HK-2 (cell line): ENCODE data around the gene C13orf46.

Experiments used
- DNase-seq: peaks from one replicate; pipeline ENCODE4 v3.0.0-alpha.2; 2018; ENCODE audit not compliant: unreplicated experiment

Gene C13orf46

DNA sequence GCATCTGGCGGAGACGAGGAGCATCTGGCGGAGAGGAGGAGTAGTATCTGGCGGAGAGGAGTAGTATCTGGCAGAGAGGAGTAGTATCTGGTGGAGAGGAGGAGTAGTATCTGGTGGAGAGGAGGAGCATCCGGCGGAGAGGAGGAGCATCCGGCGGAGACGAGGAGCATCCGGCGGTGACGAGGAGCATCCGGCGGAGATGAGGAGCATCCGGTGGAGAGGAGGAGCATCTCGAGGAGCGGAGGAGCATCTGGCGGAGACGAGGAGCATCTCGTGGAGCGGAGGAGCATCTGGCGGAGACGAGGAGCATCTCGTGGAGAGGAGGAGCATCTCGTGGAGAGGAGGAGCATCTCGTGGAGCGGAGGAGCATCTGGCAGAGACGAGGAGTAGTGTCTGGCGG is 18.6 kb downstream of the C13orf46 start:
- DNase-seq = no peak

DNA sequence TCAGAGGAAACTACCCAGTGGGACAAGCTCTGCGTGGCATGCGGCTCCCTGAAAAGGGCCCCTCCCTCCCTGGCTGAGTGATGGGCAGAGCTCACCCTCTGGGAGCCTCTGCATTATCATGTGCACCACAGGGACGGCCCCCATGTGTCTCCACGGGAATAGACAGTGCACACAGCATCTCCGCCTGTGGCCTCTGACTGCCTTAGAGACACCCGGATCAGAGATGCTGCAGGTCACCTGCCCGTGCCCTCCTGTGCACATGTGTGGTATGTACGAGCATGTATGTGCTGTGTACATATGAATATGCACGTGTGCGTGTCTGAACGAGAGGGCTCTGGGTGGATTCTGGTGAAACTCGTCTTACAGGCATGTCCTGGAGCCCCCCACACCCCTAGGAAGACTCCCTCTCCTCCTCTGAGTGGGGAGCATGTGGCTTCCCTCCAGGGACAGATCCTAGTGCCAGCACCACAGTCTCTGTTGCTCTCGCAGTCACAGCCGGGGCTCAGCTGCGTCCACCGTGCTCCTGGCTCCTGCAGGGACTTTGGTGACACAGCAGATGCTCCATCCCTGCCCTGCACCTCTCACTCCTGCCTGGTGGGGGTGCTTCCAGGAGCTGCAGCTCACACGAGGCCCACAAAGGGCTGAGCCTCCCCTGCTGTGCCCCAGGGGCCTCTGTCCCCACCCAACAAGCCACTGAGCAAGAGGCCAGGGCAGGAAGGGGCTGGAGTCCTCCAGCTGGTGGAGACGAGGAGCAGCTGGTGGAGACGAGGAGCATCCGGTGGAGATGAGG is 19.6 kb downstream of the C13orf46 start:
- no peak for DNase-seq

DNA sequence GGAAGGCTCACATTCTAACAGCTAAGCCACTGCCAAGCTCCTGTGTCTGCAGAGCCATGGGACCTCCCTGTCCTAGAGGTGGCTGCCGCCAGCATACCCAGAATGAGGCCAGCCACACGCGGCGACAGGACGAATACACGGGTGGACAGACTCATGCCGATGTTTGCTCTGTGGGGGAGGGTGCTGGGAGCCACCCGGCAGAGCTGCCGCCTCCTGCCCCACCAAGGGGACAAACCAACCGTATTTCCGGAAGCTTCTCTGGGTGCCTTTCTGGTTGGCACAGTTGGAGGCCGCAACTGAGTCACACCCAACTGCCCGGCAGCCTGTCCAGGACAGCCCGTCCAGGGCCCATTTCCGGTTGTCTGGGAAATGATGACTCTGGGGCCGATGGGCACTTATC is 20.3 kb downstream of the C13orf46 start:
- no peak for DNase-seq

DNA sequence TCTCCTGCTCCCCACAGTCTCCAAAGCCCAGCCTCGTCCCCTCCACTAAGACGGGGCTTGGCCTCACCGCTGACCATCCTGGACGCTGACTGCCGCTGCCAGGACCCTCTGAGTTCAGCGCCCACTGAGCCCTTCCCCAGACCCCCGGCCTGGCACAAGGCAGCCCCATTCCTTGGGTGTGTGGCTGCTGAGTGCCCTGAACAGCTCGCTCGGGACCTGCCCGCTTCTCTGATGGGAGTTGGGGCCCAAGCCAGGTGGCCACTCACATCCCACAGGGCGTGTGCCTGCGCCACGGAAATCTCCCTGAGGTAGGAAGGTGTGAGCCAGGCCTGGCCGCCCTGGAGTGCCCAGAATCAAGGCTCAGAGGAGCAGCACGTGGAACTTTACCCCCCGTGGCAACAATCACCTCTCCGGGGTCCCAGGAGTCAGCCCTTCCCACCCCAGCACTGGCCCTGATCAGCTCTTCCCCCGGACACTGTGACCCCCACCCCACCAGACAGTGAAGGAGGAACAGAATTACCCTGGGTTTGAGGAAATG is 20.8 kb downstream of the C13orf46 start:
- no peak for DNase-seq

DNA sequence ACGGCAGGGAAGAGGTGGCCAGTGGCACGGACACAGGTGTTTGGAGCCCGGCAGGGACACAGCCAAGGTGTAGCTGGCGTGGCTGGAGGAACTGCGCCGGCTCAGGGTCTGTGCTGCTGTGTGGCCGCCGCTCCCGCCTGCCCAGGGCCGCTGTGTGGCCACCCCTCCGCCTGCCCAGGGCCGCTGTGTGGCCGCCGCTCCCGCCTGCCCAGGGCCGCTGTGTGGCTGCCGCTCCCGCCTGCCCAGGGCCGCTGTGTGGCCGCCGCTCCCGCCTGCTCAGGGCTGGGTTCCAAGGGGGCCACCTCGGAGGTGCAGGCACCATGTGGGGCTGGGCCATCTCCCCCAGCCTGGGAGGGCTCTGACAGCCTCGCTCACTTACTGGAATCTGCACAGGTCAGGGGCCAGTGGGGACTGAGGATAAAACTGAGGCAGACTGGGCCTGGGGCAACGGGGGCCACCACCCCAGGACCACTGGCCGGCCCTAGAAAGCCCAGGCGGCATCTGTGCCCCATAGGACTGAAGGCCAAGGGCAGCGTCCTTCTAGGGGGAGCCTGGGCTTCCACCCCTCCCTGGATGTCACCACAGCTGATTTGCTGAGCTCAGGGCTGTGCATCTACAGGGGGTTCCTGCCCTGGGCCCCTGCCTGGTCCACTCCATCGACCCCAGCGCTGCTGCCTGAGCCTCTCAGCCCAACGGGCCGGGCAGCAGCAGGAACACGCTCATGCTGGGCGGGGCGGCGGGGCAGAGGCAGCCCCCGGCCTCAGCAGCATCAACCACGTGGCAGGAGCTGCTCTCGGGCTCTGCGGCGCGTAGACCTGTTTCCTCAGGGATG is 21.5 kb downstream of the C13orf46 start:
- no peak for DNase-seq

DNA sequence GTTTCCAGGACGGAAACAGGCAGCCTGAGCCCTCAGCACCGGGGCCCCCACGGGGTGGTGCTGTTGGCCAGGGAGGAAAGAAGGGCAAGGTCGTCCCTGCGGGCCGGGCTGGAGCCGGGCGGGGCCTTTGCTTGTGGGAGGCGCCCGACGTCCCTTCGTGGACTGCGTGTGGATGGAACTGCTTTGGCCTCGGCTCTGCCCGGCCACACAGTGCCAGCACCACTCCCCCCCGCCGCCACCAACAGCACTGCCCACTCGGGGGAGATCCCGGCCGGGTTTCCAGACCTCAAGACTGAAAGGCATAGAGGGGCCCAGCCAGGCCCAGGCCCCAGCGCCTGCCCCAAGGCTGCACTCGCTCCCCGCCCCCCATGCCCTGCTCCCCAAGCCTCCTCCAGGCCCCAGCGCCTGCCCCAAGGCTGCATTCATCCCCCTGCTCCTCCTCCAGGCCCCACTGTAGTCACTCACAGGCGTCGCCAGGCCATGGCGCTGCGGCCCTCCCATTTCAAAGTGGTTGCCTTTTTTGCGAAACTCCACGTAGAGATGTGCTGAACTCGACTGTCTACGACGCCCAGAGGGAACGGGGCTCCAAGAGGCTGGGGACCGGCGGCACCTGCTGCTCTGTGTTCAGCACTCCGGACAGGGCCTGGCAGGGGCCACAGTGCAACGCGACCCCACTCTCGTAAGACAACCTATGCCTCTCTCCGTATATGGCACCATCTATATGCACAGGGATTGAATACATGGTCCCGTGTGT is 22.5 kb downstream of the C13orf46 start:
- DNase-seq = peak; percentile 75

DNA sequence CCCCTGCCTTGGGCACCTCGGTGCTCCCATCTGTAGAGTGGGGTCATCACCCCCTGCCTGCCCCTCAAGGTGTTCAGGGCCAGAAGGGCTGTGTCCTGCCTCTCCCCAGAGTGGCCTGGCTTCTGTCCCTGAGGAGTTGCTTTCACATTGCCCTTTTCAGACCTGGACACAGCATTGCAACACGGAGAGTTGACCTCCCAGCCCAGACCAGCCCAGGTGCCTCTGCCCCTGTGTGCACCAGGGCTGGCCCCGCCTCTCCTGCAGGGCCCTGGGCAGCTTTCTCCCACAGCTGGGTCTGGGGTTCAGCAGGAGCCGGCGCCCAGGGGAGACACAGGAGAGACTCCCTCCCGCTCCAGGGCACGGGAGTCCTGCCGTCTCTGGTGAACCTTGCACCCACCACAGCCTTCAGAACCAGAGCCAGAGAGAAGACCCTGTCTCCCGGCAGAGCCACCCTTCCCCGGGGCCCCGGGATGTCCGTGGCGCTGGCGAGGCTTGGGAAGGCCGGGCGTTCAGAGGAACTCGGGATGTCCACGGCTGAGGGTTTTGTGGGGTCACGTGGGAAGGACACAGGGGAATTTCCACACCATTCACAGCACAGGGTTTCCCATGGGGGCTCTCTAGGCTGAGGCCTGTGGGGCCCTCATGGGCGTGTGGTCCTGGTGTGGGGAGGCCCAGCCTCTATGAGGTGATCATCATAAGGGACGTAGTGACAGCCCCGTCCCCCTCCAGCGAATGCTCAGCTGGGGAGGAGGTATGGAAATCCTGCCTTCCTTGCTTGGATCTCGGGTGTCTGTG is 23.2 kb downstream of the C13orf46 start:
- DNase-seq = no peak

DNA sequence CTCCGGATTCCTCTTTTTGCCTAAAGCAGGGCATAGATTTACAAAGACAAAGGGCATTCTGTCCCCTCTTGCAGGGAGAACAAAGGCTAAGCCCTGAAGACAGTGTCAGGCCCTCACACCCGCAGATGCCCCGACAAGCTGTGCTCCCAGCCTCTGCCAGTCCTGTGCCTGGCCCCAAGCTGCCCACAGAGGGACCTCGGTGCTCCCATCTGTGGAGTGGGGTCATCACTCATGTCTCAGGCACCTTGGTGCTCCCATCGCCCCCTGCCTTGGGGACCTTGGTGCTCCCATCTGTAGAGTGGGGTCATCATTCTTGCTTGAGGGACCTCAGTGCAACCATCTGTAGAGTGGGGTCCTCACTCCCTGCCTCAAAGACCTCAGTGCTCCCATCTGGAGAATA is 24.3 kb downstream of the C13orf46 start:
- DNase-seq = no peak

DNA sequence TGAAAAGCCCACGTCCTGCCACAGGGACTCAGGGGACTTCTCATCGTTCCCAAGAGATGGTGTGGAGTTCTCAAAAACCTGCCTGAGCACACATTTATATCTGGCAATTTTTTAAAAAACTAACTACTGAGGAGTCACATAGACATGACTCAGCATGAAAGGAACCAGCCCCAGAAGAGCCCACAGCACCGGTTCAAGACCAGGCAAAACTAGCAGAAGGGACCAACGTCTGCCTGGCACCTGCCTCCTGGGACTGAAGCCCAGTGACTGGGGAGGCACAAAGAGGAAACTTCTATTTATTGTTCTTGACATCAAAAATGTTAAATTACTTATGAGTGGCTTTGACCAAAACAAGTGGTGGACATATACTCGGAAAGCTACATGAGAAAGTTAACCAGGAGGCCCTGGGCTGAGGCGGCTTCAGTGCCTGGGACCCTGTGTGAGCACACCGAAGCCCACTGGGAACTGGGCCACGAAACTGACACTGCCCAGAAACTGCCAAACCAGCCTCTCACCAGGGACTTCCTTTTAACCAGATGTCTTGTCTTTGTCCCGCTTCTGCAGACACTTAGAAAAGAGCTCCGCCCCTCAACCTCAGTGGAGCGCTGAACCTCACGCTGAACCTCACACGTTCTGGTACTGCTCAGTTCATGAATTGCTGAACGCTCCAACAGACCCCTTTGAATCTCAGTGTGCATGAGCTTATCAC is 25.7 kb downstream of the C13orf46 start:
- DNase-seq = no peak

DNA sequence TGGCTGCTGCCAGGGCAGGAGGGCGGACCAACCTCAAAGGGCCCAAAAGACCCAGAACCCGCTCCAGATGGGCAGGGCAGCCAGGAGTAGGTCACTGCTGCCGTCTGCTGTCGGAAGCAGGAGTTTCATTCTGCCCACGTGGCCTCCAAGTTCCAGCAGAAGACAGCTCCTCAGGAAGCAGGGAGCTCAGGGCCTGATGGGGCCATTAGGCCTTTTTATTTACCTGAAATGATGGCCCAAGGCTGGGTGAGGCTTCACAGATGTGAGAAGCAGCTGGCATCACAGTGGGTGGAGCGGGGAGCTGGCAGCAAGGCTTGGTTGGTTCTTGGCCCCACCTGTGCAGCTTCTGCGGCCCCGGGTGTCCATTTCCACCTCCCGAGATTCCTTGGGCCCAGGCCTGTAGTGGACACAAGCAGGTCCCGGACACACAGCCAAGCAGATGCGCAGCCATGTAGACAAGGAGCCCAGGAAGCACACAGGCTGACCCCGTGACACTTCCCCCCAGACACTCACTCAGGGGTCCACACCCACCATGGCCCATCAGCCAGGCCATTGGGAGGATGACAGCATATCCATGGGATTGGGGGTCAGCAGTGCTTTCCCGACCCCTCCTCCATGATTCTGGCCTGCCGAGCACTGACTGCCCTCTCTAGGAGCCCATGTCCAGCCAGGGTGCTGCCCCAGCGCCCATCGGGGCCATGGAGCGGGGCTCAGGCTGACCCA is 26.4 kb downstream of the C13orf46 start:
- no peak for DNase-seq

DNA sequence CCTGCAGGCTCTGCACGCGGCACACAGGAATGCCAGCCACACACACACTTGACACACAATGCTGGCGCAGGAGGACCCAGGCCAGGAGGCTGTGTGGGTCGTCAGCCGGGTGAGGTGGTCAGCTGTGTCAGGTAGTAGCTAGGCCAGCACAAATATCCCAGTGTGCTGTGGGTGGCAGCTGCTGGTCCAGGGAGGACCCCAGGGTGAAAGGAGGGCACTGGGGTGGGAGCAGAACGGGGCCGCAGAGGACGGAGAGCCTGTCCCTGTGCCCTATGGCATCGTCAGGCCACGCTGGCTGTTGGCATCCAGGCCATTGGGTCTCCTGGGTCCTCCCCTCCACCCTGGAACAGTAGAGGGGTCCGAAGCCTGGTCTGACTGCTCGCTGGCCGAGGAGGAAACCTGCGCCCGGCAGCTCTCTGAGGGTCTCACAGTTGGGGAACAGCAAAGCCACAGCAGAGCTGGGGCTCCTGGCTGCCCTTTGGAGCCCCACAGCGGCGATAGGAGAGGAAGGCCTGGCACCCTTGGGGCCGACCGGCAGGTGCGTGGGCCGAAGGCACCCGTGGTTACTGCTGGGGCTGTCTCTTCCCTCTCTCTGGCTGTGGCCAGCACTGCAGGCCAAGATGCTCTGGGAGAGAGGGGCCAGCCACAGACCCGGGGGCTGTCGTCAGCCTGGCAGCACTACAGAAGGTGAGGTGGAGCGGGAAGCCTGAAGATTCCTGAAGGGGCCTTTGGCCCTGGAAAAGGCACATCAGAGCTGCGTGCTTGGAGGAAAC is 27.3 kb downstream of the C13orf46 start:
- no peak for DNase-seq

DNA sequence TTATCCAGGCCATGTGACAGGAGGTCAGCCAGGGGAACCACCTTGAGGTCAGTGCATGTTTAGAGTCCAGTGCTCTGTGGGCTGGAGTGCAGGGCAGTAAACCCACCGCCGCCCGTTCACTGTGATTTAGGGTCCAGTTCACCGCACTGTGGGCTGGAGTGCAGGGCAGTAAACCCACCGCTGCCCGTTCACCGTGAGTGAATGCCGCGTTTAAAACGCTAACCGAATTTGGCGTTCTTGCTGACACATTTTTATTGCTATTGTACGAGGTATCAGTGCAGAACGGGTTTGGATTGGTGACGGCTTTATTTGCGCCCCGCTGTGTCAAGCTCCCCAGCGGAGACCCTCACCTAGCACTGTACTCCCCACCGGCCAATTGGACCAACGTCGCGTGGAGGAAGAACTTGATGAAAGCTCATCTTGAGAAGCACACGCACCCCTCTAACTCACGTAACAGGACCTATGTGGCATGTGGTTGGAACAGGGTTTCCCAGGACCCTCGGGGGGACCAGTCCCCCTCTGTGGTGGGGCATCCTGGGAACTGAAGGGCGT is 27.9 kb downstream of the C13orf46 start:
- no peak for DNase-seq

DNA sequence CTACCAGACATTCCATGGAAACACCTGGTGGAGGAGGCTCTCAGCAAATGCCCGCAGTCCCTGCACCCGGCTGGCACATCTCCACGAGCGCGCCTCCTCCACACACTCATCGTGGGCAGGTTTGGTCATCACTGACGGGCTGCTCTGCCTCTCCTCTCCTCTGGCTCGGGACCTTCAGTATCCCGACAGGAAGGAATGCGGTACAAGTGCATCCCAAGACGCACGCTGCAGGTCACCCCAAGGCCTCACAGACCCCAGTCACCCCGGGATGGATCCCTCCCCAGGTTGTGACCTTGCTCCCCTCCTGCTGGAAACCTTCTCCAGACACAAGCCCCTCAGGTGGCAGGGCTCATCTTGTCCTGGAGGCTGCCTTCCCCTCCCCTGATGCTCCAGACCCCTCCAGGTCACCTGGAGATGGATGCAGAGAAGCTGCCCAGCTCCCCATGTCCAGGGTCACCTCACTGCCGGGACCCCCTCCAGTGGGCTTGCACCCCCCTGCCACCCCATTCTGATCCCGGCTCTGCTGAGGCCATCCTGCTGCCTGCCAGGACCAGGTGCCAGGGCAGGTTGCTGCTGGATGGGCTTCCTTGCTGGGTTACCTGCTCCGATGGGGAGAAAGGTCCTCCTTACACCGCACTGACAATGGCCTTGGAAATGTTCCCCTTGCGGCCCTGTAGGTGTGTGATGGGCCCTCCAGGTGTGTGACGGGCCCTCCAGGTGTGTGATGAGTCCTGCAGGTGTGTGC is 29.9 kb downstream of the C13orf46 start:
- DNase-seq = no peak

DNA sequence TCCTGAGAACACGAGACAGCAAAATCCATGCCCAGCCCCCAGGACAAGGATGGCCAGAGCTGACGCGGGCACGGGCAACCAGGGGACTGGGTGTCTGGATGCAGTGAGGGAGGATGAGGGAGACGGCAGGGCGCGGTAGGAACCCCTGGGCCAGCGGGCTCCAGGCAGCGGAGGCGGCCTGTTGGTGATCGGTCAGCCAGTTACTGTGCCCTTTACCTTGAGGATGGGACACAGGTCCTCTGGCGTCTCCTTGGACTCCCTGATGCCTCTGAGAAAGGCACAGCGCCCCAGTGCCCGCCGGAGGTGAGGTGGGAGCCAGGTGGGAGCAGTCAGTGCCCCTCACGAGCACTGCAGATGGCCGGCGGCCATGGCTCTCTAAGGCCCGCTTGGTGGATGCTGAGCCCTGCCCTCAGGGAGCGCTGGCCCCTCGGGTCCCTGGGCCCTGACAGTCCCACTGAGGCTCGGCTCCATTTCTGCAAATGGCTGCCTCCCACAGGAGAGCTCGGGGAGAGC is 31.2 kb downstream of the C13orf46 start:
- DNase-seq = no peak

DNA sequence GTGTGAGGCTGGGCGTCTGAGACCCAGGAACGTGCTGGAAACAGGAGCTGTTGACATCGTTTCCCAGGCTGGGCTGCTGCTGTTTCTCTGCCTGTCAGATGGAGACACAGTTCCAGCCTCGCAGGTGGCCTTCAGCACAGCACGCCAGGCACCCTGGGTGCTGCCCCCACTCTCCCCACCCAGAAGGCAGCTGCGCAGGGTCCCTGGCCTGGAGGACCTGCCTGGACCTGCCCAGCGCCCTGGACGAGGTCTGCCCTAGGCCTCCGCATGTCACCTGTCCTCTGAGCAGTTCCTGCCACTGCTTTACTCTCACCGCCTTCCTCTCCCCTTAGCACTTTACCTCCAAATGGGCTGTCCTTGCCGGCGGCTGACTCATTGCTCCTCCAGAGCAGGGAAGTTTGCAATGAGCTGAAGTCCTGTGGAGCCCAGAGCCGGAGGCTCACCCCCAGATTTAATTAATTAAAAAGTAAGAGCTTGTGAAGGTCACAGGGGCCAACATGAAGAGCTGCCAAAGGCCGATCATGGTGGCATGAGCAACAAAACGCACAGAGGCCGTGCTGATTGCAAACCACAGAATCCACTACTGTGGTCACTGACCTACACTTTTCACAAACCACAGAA is 32.2 kb downstream of the C13orf46 start:
- DNase-seq = peak; percentile 57

DNA sequence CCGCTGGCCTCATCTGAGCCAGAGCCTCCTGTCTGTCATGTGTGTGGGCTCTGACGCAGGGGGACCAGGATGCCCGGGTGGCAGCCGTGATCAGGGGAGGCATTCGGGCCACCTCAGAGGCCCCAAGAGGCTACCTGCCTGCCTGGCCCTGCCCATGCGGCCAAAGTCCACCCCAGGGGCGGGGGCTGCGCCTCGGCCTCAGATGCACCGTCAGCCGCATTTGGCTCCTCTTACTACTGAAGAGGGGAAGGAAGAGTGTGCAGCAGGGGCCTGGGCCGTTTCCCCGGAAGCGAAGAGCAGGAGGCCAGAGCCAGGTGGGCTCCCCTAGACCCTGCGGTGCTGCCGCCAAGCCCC is 34.0 kb downstream of the C13orf46 start:
- no peak for DNase-seq

DNA sequence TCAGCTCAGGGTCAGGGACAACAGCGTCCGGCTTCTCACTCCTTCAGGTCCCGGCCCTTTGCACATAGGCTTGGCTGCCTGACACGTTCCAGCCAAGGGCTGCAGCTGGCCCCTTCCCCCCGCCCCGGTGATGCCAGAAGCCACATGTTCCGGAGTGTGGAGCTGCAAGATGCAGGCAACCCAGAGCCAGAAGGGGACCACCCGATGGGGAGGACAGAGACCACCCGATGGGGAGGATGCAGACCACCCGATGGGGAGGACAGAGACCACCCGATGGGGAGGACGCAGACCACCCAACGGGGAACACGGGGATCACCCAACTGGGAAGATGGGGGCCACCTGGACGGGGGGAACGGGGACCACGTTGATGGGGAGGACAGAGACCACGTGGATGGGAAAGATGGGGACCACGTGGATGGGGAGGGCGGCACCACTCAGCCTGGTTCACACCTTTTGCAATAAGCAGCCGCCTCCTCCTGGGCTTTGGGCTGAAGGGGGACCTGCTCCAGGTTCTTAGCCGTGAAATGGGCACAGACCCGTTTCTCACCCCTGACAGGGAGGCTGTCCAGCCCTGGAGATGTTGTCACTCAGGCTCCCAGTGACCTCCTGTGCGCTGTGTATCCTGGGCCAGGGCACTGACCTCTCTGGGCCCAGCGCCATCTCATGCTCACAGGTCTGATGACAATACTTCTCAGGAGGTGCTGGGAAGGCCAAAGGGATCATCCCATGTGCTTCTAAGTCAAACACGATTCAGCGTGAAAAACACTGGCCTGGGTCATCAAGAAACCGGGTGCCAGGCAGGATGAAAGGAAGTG is 34.5 kb downstream of the C13orf46 start:
- DNase-seq = no peak
